ENCODE measurements around the gene SLC39A12. TPM values are rescaled to one million over a fixed set of nuclear protein-coding genes. Genes with fewer than 3 reads are reported as not detected.

The SLC39A12 gene
- total and polyA plus RNA-seq, 2 of the 4 experiments (the other 2 are of a cell fraction): not detected

GRCh38 chr10:17959870-17960269 lies 8.2 kb downstream of the SLC39A12 start:
- no peak for TF ChIP-seq MAZ (IDR thresholded peaks at IDR 0.05; ENCODE audit: borderline replicate concordance, low read depth, low read length)
- TF ChIP-seq CEBPB (IDR thresholded peaks at IDR 0.05; ENCODE audit: low read depth, low read length): no peak
- TF ChIP-seq CHD1 (IDR thresholded peaks at IDR 0.05; ENCODE audit: low read depth, low read length): no peak
- TF ChIP-seq MXI1 (IDR thresholded peaks at IDR 0.05; ENCODE audit: borderline replicate concordance, low read depth, low read length): no peak
- TF ChIP-seq, protein P1, sequence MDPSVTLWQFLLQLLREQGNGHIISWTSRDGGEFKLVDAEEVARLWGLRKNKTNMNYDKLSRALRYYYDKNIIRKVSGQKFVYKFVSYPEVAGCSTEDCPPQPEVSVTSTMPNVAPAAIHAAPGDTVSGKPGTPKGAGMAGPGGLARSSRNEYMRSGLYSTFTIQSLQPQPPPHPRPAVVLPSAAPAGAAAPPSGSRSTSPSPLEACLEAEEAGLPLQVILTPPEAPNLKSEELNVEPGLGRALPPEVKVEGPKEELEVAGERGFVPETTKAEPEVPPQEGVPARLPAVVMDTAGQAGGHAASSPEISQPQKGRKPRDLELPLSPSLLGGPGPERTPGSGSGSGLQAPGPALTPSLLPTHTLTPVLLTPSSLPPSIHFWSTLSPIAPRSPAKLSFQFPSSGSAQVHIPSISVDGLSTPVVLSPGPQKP (IDR thresholded peaks at IDR 0.05; ENCODE audit: borderline replicate concordance, low read depth, low read length): no peak
- no peak overlapping the region for H2BK20ac ChIP-seq (ENCODE audit: low read depth, low read length)
- H3K18ac ChIP-seq (ENCODE audit: low read depth, low read length): no peak overlapping the region
- no peak overlapping the region for H2AFZ ChIP-seq (replicated peaks; ENCODE audit: low read length, poor library complexity)
- H3K9ac ChIP-seq (ENCODE audit: low read depth, low read length): no peak overlapping the region
- H3K14ac ChIP-seq (replicated peaks; ENCODE audit: low read depth, low read length): no peak overlapping the region
- in situ Hi-C loops (cut with MboI; ENCODE audit: low sequenced_read_pairs): no loop called here
- no peak overlapping the region for H2BK15ac ChIP-seq (ENCODE audit: low read depth, low read length)
- no peak overlapping the region for H4K5ac ChIP-seq (ENCODE audit: low read depth, low read length)
- H4K20me1 ChIP-seq (ENCODE audit: insufficient read depth, low read length): no peaks in the 10 kb centered on the region
- intact Hi-C loops (cut with micrococcal nuclease): no loop called here
- H2AK9ac ChIP-seq (replicated peaks; ENCODE audit: low read depth, low read length, poor library complexity): no peak overlapping the region
- ATAC-seq (ENCODE audit: low read depth): no peak
- ChIA-PET CTCF (no interaction called here), POLR2A (ENCODE audit: unreplicated experiment) (no interaction called here)
- H3K36me3 ChIP-seq (ENCODE audit: control insufficient read depth, insufficient read depth, low read length): no peaks in the 10 kb centered on the region
- no peak overlapping the region for H3K56ac ChIP-seq (ENCODE audit: extremely low read depth, insufficient read depth, low read length)
- H3K4me2 ChIP-seq (ENCODE audit: low read depth, low read length): no peak overlapping the region
- no peak overlapping the region for H3K23ac ChIP-seq (ENCODE audit: low read depth, low read length)
- no TSS peak for BruUV-seq (replicated peaks)
- H2BK120ac ChIP-seq (ENCODE audit: low read depth, low read length): no peak overlapping the region
- WGBS, 2 experiments (ENCODE audit: extremely low coverage in 2 of 2, insufficient read length in 1 of 2): no CpG with 5 or more reads among the region's 2 CpGs
- H4K8ac ChIP-seq (ENCODE audit: low read depth in 2 of 2, low read length in 2 of 2): no peak overlapping the region
- dilution Hi-C loops (cut with HindIII; ENCODE audit: low sequenced_read_pairs, unreplicated experiment): no loop called here
- DNase-seq: no peak
- 0 out of 2 replicates have a peak, but pooled peaks cover 3% of the 10 kb centered on the region for H3K9me3 ChIP-seq (ENCODE audit: control insufficient read depth, insufficient read depth, low read length)
- H3K4me1 ChIP-seq (ENCODE audit: control insufficient read depth, insufficient read depth, low read length): no peaks in the 10 kb centered on the region
- no peak overlapping the region for H4K91ac ChIP-seq (ENCODE audit: insufficient read depth, low read depth, low read length)
- H3K4me3 ChIP-seq (ENCODE audit: insufficient read depth, low read depth, low read length): no peak overlapping the region
- H2BK5ac ChIP-seq (ENCODE audit: low read depth, low read length, poor library complexity, severe bottlenecking): no peak overlapping the region
- H3K27me3 ChIP-seq (ENCODE audit: control insufficient read depth, insufficient read depth, low read length): peaks cover 15% of the 10 kb centered on the region
- no peak overlapping the region for H2AK5ac ChIP-seq (ENCODE audit: low read depth, low read length)
- no peaks in the 10 kb centered on the region for H3K9me1 ChIP-seq (ENCODE audit: insufficient read depth, low read length)
- no peak overlapping the region for H3K4ac ChIP-seq (ENCODE audit: low read depth, low read length)
- H3K79me1 ChIP-seq (ENCODE audit: low read depth in 1 of 2, low read length in 2 of 2): no peaks in the 10 kb centered on the region
- no peak overlapping the region for H3K27ac ChIP-seq (ENCODE audit: insufficient read depth, low read length)
